ENCODE measurements around the gene NDUFV2.

Gene NDUFV2

DNA sequence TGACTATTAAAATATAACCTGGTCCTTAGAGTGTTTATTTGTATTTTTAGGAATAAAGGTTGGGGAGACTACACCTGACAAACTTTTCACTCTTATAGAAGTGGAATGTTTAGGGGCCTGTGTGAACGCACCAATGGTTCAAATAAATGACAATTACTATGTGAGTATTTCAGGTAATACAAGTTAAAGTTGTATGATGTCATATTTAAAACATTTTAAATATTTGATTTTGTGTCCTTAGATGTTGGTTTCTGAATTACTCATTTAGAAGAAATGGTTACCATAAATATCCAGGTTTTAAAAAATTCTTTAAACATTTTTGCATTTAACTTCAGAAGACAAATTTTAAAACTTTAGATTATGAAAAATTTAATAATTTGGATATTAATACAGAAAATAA lies 22.3 kb downstream of the NDUFV2 start:
- no peaks in the 10 kb centered on the region for H3K9me3 ChIP-seq (ENCODE audit: control extremely low read depth in 1 of 5, control insufficient read depth in 4 of 5, insufficient read depth in 2 of 5, low read depth in 1 of 5, low read length in 4 of 5)
- no peak overlapping the region for H3K4me3 ChIP-seq (ENCODE audit: control insufficient read depth in 1 of 7, extremely low read depth in 1 of 7, insufficient read depth in 4 of 7, low read depth in 2 of 7, low read length in 6 of 7)
- no peaks in the 10 kb centered on the region for H3K27me3 ChIP-seq (replicated peaks in 2 of 5; ENCODE audit: control insufficient read depth in 4 of 5, insufficient read depth in 5 of 5, low read length in 4 of 5)
- ChIA-PET POLR2A (no interaction called here), CTCF (interaction anchor here (0.6 to 3.2 kb wide), 2 partner anchors 9 to 11 kb away, joined by 3 to 13 read pairs; partner anchors contain the start of gene ANKRD12)
- peaks cover 20 to 84% (median 52%) of the 10 kb centered on the region in 4 experiments for H3K36me3 ChIP-seq (ENCODE audit: control insufficient read depth in 4 of 4, insufficient read depth in 4 of 4, low read length in 3 of 4)
- H3K4me1 ChIP-seq (ENCODE audit: control extremely low read depth in 1 of 4, control insufficient read depth in 4 of 4, insufficient read depth in 4 of 4, low read length in 3 of 4), result peaks cover 0 to 11% (median 3%) of the 10 kb centered on the region in 4 experiments
- no peak for DNase-seq
- WGBS (ENCODE audit: insufficient coverage), result no CpG with 5 or more reads among the region's 1 CpG
- no peak overlapping the region for H3K27ac ChIP-seq (ENCODE audit: insufficient read depth in 1 of 2, low read depth in 1 of 2, low read length in 2 of 2, poor library complexity in 1 of 2, severe bottlenecking in 2 of 2)

DNA sequence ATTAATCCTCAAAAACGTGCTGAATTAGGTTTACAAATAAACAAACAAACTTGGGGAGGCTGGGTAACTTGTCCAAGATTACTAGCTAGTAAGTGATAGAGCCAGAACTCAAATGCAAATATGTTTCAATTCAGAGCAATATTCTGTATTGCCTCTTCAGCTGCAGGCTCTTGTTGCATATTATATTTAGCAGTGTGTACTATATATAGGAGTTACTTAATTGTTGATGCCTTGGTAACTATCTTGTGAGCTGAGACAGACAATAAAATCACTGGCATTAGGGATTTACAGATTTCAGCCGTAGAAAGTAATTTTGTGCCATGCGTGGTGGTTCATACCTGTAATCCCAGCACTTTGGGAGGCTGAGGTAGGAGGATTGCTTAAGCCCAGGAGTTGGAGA lies 23.8 kb downstream of the NDUFV2 start:
- ChIA-PET POLR2A (no interaction called here), CTCF (interaction anchor here (1.5 to 3.2 kb wide), 7 partner anchors 10 to 52 kb away, joined by 3 to 13 read pairs (median 6); partner anchors contain the start of gene ANKRD12)
- no peaks in the 10 kb centered on the region for H3K27me3 ChIP-seq (replicated peaks in 2 of 5; ENCODE audit: control insufficient read depth in 4 of 5, insufficient read depth in 5 of 5, low read length in 4 of 5)
- peak overlapping the region in 1 of 2 experiments; percentile 15 for H3K27ac ChIP-seq (ENCODE audit: insufficient read depth in 1 of 2, low read depth in 1 of 2, low read length in 2 of 2, poor library complexity in 1 of 2, severe bottlenecking in 2 of 2)
- no peak overlapping the region for H3K4me3 ChIP-seq (ENCODE audit: control insufficient read depth in 1 of 7, extremely low read depth in 1 of 7, insufficient read depth in 4 of 7, low read depth in 2 of 7, low read length in 6 of 7)
- peaks cover 21 to 85% (median 56%) of the 10 kb centered on the region in 4 experiments for H3K36me3 ChIP-seq (ENCODE audit: control insufficient read depth in 4 of 4, insufficient read depth in 4 of 4, low read length in 3 of 4)
- H3K9me3 ChIP-seq (ENCODE audit: control extremely low read depth in 1 of 5, control insufficient read depth in 4 of 5, insufficient read depth in 2 of 5, low read depth in 1 of 5, low read length in 4 of 5), result no peaks in the 10 kb centered on the region
- no peak for DNase-seq
- H3K4me1 ChIP-seq (ENCODE audit: control extremely low read depth in 1 of 4, control insufficient read depth in 4 of 4, insufficient read depth in 4 of 4, low read length in 3 of 4), result no peaks in the 10 kb centered on the region
- 89% methylated on average over 3 of the region's 3 CpGs for WGBS (ENCODE audit: insufficient coverage)

DNA sequence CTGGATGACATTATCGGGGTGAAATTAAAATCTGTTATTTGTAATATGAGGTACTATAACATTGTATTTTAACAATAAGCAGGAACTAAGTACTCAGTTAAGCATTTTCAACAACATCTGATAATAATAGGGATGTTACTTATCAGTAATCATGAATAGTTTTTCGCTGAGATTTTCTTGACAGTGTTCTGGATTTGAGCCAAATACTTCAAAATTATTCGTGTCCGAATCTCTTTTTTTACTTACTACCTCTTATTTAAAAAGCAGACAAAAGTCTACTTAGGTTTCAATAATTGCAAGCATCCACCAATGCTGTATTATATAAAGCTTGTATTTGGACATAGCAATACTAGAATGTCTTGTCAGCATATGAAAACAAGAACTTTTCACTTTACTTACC lies 27.7 kb downstream of the NDUFV2 start:
- Histone ChIP-seq H3K27me3 (replicated peaks in 2 of 5; ENCODE audit: control insufficient read depth in 4 of 5, insufficient read depth in 5 of 5, low read length in 4 of 5) (no peaks in the 10 kb centered on the region), H3K27ac (ENCODE audit: insufficient read depth in 1 of 2, low read depth in 1 of 2, low read length in 2 of 2, poor library complexity in 1 of 2, severe bottlenecking in 2 of 2) (no peak overlapping the region), H3K36me3 (ENCODE audit: control insufficient read depth in 4 of 4, insufficient read depth in 4 of 4, low read length in 3 of 4) (peaks cover 27 to 84% (median 51%) of the 10 kb centered on the region in 4 experiments), H3K4me1 (ENCODE audit: control extremely low read depth in 1 of 4, control insufficient read depth in 4 of 4, insufficient read depth in 4 of 4, low read length in 3 of 4) (peaks cover 3 to 6% (median 4%) of the 10 kb centered on the region in 4 experiments), H3K4me3 (ENCODE audit: control insufficient read depth in 1 of 7, extremely low read depth in 1 of 7, insufficient read depth in 4 of 7, low read depth in 2 of 7, low read length in 6 of 7) (no peak overlapping the region), H3K9me3 (ENCODE audit: control extremely low read depth in 1 of 5, control insufficient read depth in 4 of 5, insufficient read depth in 2 of 5, low read depth in 1 of 5, low read length in 4 of 5) (no peaks in the 10 kb centered on the region)
- DNase-seq, result no peak
- ChIA-PET POLR2A (no interaction called here), CTCF (no interaction called here)
- no CpG with 5 or more reads among the region's 4 CpGs for WGBS (ENCODE audit: insufficient coverage)

DNA sequence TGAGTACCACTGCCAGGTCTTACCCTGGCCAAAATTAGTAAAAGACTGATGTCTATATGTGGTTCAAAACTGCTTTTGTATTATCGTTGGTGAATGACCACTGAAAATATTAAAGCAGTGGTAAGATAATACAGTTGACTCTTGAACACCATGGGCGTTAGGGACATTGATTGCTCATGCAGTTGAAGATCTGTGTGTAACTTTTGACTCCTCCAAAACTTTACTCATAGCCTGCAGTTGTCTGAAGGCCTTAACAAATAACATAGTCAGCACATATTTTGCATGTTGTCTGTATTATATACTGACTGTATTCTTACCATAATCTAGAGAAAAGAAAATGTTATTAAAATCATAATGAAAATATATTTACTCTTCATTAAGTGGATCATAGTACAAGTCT lies 28.3 kb downstream of the NDUFV2 start:
- Histone ChIP-seq H3K4me1 (ENCODE audit: control extremely low read depth in 1 of 4, control insufficient read depth in 4 of 4, insufficient read depth in 4 of 4, low read length in 3 of 4) (peaks cover 7 to 11% (median 10%) of the 10 kb centered on the region in 4 experiments), H3K36me3 (ENCODE audit: control insufficient read depth in 4 of 4, insufficient read depth in 4 of 4, low read length in 3 of 4) (peaks cover 26 to 83% (median 48%) of the 10 kb centered on the region in 4 experiments), H3K27ac (ENCODE audit: insufficient read depth in 1 of 2, low read depth in 1 of 2, low read length in 2 of 2, poor library complexity in 1 of 2, severe bottlenecking in 2 of 2) (no peak overlapping the region), H3K4me3 (ENCODE audit: control insufficient read depth in 1 of 7, extremely low read depth in 1 of 7, insufficient read depth in 4 of 7, low read depth in 2 of 7, low read length in 6 of 7) (no peak overlapping the region), H3K27me3 (replicated peaks in 2 of 5; ENCODE audit: control insufficient read depth in 4 of 5, insufficient read depth in 5 of 5, low read length in 4 of 5) (no peaks in the 10 kb centered on the region), H3K9me3 (ENCODE audit: control extremely low read depth in 1 of 5, control insufficient read depth in 4 of 5, insufficient read depth in 2 of 5, low read depth in 1 of 5, low read length in 4 of 5) (no peaks in the 10 kb centered on the region)
- ChIA-PET POLR2A (no interaction called here), CTCF (no interaction called here)
- DNase-seq, result no peak
- WGBS (ENCODE audit: insufficient coverage), result no CpG with 5 or more reads among the region's 2 CpGs

DNA sequence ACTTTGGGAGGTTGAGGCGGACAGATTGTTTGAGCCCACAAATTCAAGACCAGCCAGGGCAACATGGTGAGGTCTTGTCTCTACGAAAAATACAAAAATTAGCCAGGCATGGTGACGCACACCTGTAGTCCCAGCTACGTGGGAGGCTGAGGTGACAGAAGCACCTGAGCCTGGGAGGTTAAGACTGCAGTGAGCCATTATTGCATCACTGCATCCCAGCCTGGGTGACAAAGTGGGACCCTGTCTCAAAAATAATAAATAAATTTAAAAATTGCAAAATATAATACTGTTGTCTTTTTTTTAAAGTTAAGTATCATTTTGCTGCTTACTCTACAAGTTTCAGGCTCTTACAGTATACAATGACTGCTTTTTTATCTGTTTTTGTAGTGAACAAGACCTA lies 30.1 kb downstream of the NDUFV2 start:
- ChIA-PET POLR2A (no interaction called here), CTCF (interaction anchor here (1.5 kb wide), 1 partner anchor 15 kb away, joined by 3 read pairs; no protein-coding TSS in a partner anchor)
- Histone ChIP-seq H3K4me3 (ENCODE audit: control insufficient read depth in 1 of 7, extremely low read depth in 1 of 7, insufficient read depth in 4 of 7, low read depth in 2 of 7, low read length in 6 of 7) (no peak overlapping the region), H3K36me3 (ENCODE audit: control insufficient read depth in 4 of 4, insufficient read depth in 4 of 4, low read length in 3 of 4) (peaks cover 20 to 67% (median 36%) of the 10 kb centered on the region in 4 experiments), H3K27ac (ENCODE audit: insufficient read depth in 1 of 2, low read depth in 1 of 2, low read length in 2 of 2, poor library complexity in 1 of 2, severe bottlenecking in 2 of 2) (no peak overlapping the region), H3K4me1 (ENCODE audit: control extremely low read depth in 1 of 4, control insufficient read depth in 4 of 4, insufficient read depth in 4 of 4, low read length in 3 of 4) (peaks cover 7 to 14% (median 13%) of the 10 kb centered on the region in 4 experiments), H3K27me3 (replicated peaks in 2 of 5; ENCODE audit: control insufficient read depth in 4 of 5, insufficient read depth in 5 of 5, low read length in 4 of 5) (no peaks in the 10 kb centered on the region), H3K9me3 (ENCODE audit: control extremely low read depth in 1 of 5, control insufficient read depth in 4 of 5, insufficient read depth in 2 of 5, low read depth in 1 of 5, low read length in 4 of 5) (no peaks in the 10 kb centered on the region)
- no peak for DNase-seq
- 100% methylated on average over 4 of the region's 4 CpGs for WGBS (ENCODE audit: insufficient coverage)

DNA sequence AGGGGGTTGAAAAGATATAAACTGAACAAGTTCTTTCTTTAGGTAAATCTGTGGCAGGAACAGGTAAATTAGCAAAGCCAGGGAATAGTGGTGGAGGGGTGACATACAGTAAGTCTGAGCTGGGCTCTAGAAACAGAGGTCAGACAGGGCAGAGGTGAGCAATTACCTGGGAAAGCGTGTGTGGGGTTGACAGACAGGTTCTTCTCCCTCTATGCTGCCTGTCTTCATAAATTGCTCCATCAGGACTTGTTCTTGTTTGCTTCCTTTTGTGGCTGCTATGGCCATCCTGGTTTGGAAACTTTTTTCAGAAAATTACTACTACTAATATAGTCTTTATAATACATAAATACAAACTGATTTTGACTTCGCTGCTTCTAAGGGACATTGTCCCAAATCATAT lies 30.7 kb downstream of the NDUFV2 start:
- ChIA-PET CTCF (no interaction called here), POLR2A (no interaction called here)
- DNase-seq, result no peak
- no peaks in the 10 kb centered on the region for H3K27me3 ChIP-seq (replicated peaks in 2 of 5; ENCODE audit: control insufficient read depth in 4 of 5, insufficient read depth in 5 of 5, low read length in 4 of 5)
- WGBS (ENCODE audit: insufficient coverage), result no CpG with 5 or more reads among the region's 2 CpGs
- H3K4me1 ChIP-seq (ENCODE audit: control extremely low read depth in 1 of 4, control insufficient read depth in 4 of 4, insufficient read depth in 4 of 4, low read length in 3 of 4), result peaks cover 11 to 20% (median 18%) of the 10 kb centered on the region in 4 experiments
- peak overlapping the region in 1 of 2 experiments; percentile 29 for H3K27ac ChIP-seq (ENCODE audit: insufficient read depth in 1 of 2, low read depth in 1 of 2, low read length in 2 of 2, poor library complexity in 1 of 2, severe bottlenecking in 2 of 2)
- H3K36me3 ChIP-seq (ENCODE audit: control insufficient read depth in 4 of 4, insufficient read depth in 4 of 4, low read length in 3 of 4), result peaks cover 18 to 61% (median 34%) of the 10 kb centered on the region in 4 experiments
- H3K9me3 ChIP-seq (ENCODE audit: control extremely low read depth in 1 of 5, control insufficient read depth in 4 of 5, insufficient read depth in 2 of 5, low read depth in 1 of 5, low read length in 4 of 5), result no peaks in the 10 kb centered on the region
- no peak overlapping the region for H3K4me3 ChIP-seq (ENCODE audit: control insufficient read depth in 1 of 7, extremely low read depth in 1 of 7, insufficient read depth in 4 of 7, low read depth in 2 of 7, low read length in 6 of 7)

DNA sequence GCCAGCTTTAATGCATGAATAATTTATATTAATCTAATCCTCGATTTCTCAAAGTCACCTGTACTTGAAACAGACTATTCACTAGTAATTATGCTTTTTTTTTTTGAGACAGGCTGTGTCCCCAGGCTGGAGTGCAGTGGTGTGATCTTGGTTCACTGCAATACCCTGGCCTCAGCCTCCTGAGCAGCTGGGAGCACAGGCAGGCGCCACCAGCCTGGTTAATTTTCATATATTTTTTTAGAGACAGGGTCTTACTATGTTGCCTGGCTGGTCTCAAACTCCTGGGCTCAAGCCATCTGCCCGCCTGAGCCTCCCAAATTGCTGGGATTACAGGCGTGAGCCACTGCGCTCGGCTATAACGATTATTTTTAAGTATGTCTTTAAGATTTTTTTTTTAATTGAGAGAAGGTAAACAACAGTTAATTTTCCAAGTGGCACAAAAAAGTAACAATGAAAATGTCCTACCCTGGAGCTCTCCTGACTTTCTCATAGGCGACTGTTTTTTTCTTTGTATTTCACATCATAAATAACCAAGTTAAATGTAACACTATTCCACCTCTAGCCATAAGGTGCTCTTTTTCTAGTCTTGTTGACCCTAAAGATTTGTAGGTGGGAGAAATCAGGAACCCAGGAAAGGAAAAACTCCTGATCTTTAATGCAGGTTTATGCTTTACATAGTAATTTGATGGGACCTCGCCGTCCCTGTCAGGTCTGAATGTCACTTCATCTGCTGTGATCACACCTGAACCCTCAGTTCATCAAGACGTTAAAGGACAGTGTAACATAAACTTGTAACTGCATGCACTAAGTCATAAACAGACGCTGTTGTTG lies 32.8 kb downstream of the NDUFV2 start:
- WGBS (ENCODE audit: insufficient coverage), result 43% methylated on average over 7 of the region's 12 CpGs
- no peaks in the 10 kb centered on the region for H3K9me3 ChIP-seq (ENCODE audit: control extremely low read depth in 1 of 5, control insufficient read depth in 4 of 5, insufficient read depth in 2 of 5, low read depth in 1 of 5, low read length in 4 of 5)
- H3K27ac ChIP-seq (ENCODE audit: insufficient read depth in 1 of 2, low read depth in 1 of 2, low read length in 2 of 2, poor library complexity in 1 of 2, severe bottlenecking in 2 of 2), result peak overlapping the region; percentile 90 to 95
- no peak for DNase-seq
- H3K4me1 ChIP-seq (ENCODE audit: control extremely low read depth in 1 of 4, control insufficient read depth in 4 of 4, insufficient read depth in 4 of 4, low read length in 3 of 4), result peaks cover 28 to 41% (median 34%) of the 10 kb centered on the region in 4 experiments
- peaks cover 9 to 40% (median 18%) of the 10 kb centered on the region in 4 experiments for H3K36me3 ChIP-seq (ENCODE audit: control insufficient read depth in 4 of 4, insufficient read depth in 4 of 4, low read length in 3 of 4)
- no peaks in the 10 kb centered on the region for H3K27me3 ChIP-seq (replicated peaks in 2 of 5; ENCODE audit: control insufficient read depth in 4 of 5, insufficient read depth in 5 of 5, low read length in 4 of 5)
- peak overlapping the region; percentile 83 to 98 (median 91) for H3K4me3 ChIP-seq (ENCODE audit: control insufficient read depth in 1 of 7, extremely low read depth in 1 of 7, insufficient read depth in 4 of 7, low read depth in 2 of 7, low read length in 6 of 7)
- ChIA-PET POLR2A (interaction anchor here (0.6 to 3.2 kb wide), 3 partner anchors 8 to 199 kb away, joined by 4 to 23 read pairs (median 5); partner anchors contain the start of gene NDUFV2), CTCF (interaction anchor here (1.0 to 3.1 kb wide), 8 partner anchors 9 to 62 kb away, joined by 3 to 14 read pairs (median 5); no protein-coding TSS in a partner anchor)

All from common myeloid progenitor, CD34-positive (primary cell).